ENCODE measurements around the gene AFM.

Gene AFM

DNA sequence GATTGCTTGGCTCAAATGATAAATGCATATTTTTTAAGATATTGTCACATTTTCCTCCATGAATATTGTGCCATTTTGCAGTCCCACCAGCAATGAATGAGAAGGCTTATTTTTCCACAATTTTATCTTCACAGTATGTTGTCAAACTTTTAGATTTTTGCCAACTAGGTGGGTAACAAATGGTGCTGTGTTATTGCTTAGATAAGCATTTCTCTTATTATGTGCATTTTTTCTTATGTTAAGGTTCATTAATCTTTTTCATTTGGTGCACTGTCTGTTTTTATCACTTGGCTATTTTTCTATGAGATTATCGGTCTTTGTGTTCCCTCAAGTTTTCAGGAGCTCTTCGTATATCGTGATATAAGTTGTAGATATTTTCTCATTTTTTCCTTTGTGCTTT, 13.4 kb upstream of the AFM start:
- no peaks in the 10 kb centered on the region for H3K36me3 ChIP-seq
- H3K4me1 ChIP-seq (ENCODE audit: control insufficient read depth in 1 of 2, insufficient read depth in 1 of 2, low read depth in 1 of 2, low read length in 1 of 2), result no peaks in the 10 kb centered on the region
- H3K27me3 ChIP-seq, result no peaks in the 10 kb centered on the region
- no peak overlapping the region for H3K27ac ChIP-seq
- H3K9me3 ChIP-seq, result no peaks in the 10 kb centered on the region
- TF ChIP-seq, protein P1, sequence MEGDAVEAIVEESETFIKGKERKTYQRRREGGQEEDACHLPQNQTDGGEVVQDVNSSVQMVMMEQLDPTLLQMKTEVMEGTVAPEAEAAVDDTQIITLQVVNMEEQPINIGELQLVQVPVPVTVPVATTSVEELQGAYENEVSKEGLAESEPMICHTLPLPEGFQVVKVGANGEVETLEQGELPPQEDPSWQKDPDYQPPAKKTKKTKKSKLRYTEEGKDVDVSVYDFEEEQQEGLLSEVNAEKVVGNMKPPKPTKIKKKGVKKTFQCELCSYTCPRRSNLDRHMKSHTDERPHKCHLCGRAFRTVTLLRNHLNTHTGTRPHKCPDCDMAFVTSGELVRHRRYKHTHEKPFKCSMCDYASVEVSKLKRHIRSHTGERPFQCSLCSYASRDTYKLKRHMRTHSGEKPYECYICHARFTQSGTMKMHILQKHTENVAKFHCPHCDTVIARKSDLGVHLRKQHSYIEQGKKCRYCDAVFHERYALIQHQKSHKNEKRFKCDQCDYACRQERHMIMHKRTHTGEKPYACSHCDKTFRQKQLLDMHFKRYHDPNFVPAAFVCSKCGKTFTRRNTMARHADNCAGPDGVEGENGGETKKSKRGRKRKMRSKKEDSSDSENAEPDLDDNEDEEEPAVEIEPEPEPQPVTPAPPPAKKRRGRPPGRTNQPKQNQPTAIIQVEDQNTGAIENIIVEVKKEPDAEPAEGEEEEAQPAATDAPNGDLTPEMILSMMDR (IDR thresholded peaks at IDR 0.05), result no peak
- no peak overlapping the region for H3K4me3 ChIP-seq (ENCODE audit: low read depth in 1 of 2, low read length in 1 of 2)

DNA sequence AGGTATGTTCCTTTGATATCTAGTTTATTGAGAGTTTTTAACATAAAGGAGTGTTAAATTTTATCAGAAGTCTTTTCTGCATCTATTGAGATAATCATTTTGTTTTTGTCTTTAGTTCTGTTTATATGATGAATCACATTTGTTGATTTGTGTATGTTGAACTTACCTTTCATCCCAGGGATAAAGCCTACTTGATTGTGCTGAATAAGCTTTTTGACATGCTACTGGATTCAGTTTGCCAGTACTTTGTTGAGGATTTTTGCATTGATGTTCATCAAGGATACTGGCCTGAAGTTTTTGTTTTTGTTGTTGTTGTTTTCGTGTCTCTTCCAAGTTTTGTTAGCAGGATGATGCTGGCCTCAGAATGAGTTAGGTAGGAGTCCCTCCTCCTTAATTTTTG, 10.8 kb upstream of the AFM start:
- H3K4me1 ChIP-seq (ENCODE audit: control insufficient read depth in 1 of 2, insufficient read depth in 1 of 2, low read depth in 1 of 2, low read length in 1 of 2), result no peaks in the 10 kb centered on the region
- no peaks in the 10 kb centered on the region for H3K36me3 ChIP-seq
- TF ChIP-seq, protein P1 (IDR thresholded peaks at IDR 0.05), result no peak

DNA sequence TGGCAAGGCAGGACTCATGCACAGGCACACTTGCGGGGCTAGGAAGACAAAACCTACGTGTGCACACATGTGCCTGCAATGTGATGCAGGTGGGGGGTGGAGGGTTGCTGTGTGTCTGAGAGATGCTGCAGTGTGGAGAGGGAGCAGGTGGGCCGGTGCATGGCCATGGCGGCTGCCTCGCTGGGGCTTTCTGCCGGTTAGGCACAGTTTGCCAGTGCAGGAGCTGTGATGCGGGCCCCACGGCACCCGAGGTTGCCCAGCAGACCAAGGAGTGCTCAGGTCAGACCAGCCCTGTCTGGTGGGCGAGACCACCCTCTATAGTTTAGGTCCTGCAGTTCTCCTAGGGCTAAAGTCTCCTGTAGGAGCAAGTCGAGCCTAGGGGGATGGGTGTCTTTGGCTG, 4.4 kb upstream of the AFM start:
- Histone ChIP-seq H3K9me3 (no peaks in the 10 kb centered on the region), H3K4me1 (ENCODE audit: control insufficient read depth in 1 of 2, insufficient read depth in 1 of 2, low read depth in 1 of 2, low read length in 1 of 2) (no peaks in the 10 kb centered on the region), H3K36me3 (no peaks in the 10 kb centered on the region), H3K27me3 (no peaks in the 10 kb centered on the region), H3K4me3 (ENCODE audit: low read depth in 1 of 2, low read length in 1 of 2) (no peak overlapping the region), H3K27ac (no peak overlapping the region)
- TF ChIP-seq, protein P1 (IDR thresholded peaks at IDR 0.05), result no peak

More for the DNA sequence above, 10.8 kb upstream of the AFM start:
- Histone ChIP-seq H3K9me3 (no peaks in the 10 kb centered on the region), H3K27ac (no peak overlapping the region), H3K4me3 (ENCODE audit: low read depth in 1 of 2, low read length in 1 of 2) (no peak overlapping the region), H3K27me3 (no peaks in the 10 kb centered on the region)

DNA sequence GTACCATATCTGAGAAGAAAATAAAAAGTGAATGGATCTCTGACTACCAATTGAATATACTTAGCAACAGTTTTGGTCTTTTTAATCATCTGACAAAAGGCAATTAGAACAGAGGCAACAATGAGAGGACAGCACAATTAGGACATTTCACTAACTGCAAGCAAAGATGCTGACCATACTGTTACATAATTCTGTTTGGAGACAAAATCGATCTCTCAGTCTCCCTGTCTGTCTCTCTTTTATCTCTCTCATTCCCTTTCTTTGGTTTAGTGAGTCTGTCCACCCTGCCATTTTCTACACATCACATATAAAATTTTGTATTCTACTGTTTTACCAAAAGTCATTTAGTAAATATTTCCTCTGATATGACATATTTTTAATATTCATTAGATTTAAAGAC, 2.2 kb upstream of the AFM start:
- Histone ChIP-seq H3K27ac (no peak overlapping the region), H3K4me3 (ENCODE audit: low read depth in 1 of 2, low read length in 1 of 2) (no peak overlapping the region), H3K9me3 (no peaks in the 10 kb centered on the region), H3K4me1 (ENCODE audit: control insufficient read depth in 1 of 2, insufficient read depth in 1 of 2, low read depth in 1 of 2, low read length in 1 of 2) (no peaks in the 10 kb centered on the region), H3K27me3 (no peaks in the 10 kb centered on the region), H3K36me3 (no peaks in the 10 kb centered on the region)
- TF ChIP-seq, protein P1 (IDR thresholded peaks at IDR 0.05), result no peak

DNA sequence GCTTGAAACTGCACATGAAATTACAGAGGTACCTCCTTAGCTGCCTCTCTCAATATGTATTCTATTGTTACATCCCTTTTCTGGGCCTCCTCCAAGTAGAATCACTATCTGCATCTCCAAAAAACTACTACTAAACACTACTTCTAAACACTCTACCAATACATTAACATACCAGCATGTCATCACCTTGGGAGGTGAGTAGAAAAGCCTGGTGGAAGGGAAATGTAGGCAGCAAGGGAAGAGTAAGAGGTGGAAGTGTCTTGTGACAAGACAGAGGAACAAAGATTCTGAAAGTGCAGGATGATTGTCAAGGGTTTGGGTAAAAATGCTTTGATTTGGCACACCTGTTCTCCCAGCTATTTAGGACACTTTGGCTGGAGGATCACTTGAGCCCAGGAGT, 3.5 kb downstream of the AFM start:
- H3K36me3 ChIP-seq, result no peaks in the 10 kb centered on the region
- no peak overlapping the region for H3K4me3 ChIP-seq (ENCODE audit: low read depth in 1 of 2, low read length in 1 of 2)
- no peaks in the 10 kb centered on the region for H3K4me1 ChIP-seq (ENCODE audit: control insufficient read depth in 1 of 2, insufficient read depth in 1 of 2, low read depth in 1 of 2, low read length in 1 of 2)
- no peak overlapping the region for H3K27ac ChIP-seq
- TF ChIP-seq, protein P1 (IDR thresholded peaks at IDR 0.05), result no peak
- H3K27me3 ChIP-seq, result no peaks in the 10 kb centered on the region
- no peaks in the 10 kb centered on the region for H3K9me3 ChIP-seq

DNA sequence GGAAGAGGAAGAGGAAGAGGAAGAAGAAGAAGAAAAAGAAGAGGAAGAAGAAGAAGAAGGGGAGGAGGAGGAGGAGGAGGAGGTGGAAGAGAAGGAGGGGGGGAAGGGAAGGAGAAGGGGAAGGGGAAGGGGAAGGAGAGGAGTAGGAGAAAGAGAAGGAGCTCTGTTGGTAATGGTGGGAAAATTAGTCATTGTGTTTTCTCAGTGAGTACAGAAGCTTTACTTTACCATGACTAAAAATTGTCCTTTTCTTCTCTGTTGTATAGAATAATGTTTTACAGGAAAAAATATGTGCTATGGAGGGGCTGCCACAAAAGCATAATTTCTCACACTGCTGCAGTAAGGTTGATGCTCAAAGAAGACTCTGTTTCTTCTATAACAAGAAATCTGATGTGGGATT, 4.1 kb downstream of the AFM start:
- no peak overlapping the region for H3K4me3 ChIP-seq (ENCODE audit: low read depth in 1 of 2, low read length in 1 of 2)
- H3K9me3 ChIP-seq, result no peaks in the 10 kb centered on the region
- TF ChIP-seq, protein P1 (IDR thresholded peaks at IDR 0.05), result no peak
- H3K4me1 ChIP-seq (ENCODE audit: control insufficient read depth in 1 of 2, insufficient read depth in 1 of 2, low read depth in 1 of 2, low read length in 1 of 2), result no peaks in the 10 kb centered on the region
- no peaks in the 10 kb centered on the region for H3K27me3 ChIP-seq
- no peak overlapping the region for H3K27ac ChIP-seq
- H3K36me3 ChIP-seq, result no peaks in the 10 kb centered on the region
